ENCODE data around the gene CDH3. TPM values are rescaled to one million over a fixed set of nuclear protein-coding genes. Genes with fewer than 3 reads are reported as not detected.

Gene CDH3
- total and polyA plus RNA-seq, 10 of the 15 experiments (the other 5 are each of a cell fraction or from before 2014, with no cell fraction given), result 0.05 to 0.44 (median 0.12) TPM; not detected in 5

DNA sequence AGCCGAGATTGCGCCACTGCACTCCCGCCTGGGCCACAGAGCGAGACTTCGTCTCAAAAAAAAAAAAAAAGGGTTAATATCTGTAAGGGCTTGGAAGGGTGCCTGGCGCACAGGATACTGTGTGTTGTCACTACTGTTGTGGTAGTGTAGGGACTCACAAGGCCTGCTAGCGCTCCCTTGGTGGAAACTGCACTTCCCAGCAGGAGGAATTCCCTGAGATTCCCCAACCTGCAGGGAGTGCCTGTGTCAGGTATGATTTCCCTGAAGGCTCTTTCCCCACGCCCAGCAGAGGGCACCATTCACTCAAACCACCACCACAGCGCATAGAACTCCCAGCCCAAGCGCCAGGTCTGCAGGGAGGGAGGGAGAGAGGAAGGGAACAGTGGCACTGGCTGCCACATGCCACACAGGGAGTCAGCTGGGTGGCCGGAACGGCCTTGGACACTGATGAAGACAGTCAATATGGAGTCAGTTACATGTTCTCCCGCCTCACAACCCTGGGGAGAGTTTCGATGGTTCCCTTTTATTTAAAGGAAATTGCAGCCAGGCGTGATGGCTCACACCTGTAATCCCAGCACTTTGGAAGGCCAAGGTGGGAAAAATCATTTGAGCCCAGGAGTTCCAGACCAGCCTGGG, 59.2 kb downstream of the CDH3 start (continued):
- TF ChIP-seq, protein P1, sequence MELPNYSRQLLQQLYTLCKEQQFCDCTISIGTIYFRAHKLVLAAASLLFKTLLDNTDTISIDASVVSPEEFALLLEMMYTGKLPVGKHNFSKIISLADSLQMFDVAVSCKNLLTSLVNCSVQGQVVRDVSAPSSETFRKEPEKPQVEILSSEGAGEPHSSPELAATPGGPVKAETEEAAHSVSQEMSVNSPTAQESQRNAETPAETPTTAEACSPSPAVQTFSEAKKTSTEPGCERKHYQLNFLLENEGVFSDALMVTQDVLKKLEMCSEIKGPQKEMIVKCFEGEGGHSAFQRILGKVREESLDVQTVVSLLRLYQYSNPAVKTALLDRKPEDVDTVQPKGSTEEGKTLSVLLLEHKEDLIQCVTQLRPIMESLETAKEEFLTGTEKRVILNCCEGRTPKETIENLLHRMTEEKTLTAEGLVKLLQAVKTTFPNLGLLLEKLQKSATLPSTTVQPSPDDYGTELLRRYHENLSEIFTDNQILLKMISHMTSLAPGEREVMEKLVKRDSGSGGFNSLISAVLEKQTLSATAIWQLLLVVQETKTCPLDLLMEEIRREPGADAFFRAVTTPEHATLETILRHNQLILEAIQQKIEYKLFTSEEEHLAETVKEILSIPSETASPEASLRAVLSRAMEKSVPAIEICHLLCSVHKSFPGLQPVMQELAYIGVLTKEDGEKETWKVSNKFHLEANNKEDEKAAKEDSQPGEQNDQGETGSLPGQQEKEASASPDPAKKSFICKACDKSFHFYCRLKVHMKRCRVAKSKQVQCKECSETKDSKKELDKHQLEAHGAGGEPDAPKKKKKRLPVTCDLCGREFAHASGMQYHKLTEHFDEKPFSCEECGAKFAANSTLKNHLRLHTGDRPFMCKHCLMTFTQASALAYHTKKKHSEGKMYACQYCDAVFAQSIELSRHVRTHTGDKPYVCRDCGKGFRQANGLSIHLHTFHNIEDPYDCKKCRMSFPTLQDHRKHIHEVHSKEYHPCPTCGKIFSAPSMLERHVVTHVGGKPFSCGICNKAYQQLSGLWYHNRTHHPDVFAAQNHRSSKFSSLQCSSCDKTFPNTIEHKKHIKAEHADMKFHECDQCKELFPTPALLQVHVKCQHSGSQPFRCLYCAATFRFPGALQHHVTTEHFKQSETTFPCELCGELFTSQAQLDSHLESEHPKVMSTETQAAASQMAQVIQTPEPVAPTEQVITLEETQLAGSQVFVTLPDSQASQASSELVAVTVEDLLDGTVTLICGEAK (IDR thresholded peaks at IDR 0.05; ENCODE audit: borderline replicate concordance), result no peak
- TF ChIP-seq HDAC6 (IDR thresholded peaks at IDR 0.05; ENCODE audit: unreplicated experiment), result no peak
- TF ChIP-seq BCL11A (IDR thresholded peaks at IDR 0.05; ENCODE audit: low read depth, low read length), result no peak
- TF ChIP-seq TARDBP (IDR thresholded peaks at IDR 0.05; ENCODE audit: borderline replicate concordance), result no peak
- TF ChIP-seq TCF12 (IDR thresholded peaks at IDR 0.05; ENCODE audit: low read depth, low read length), result no peak
- no peak for TF ChIP-seq ZNF207 (IDR thresholded peaks at IDR 0.05; ENCODE audit: borderline replicate concordance)
- no peak for TF ChIP-seq CEBPB (IDR thresholded peaks at IDR 0.05; ENCODE audit: borderline replicate concordance in 1 of 2, low read depth in 2 of 2, low read length in 2 of 2)
- no peak for TF ChIP-seq NR2C2 (IDR thresholded peaks at IDR 0.05; ENCODE audit: borderline replicate concordance, control insufficient read depth, insufficient read length, low read depth)
- peak; percentile 82 for TF ChIP-seq EED (IDR thresholded peaks at IDR 0.05; ENCODE audit: low read depth)
- TF ChIP-seq IKZF2 (IDR thresholded peaks at IDR 0.05), result peak; percentile 71 to 74; a peak in 3 of 4 replicates
- 0 out of 2 replicates have a peak, but pooled peaks have one; percentile 42 for TF ChIP-seq NBN (IDR thresholded peaks at IDR 0.05)
- TF ChIP-seq, protein P2, sequence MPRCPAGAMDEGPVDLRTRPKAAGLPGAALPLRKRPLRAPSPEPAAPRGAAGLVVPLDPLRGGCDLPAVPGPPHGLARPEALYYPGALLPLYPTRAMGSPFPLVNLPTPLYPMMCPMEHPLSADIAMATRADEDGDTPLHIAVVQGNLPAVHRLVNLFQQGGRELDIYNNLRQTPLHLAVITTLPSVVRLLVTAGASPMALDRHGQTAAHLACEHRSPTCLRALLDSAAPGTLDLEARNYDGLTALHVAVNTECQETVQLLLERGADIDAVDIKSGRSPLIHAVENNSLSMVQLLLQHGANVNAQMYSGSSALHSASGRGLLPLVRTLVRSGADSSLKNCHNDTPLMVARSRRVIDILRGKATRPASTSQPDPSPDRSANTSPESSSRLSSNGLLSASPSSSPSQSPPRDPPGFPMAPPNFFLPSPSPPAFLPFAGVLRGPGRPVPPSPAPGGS (IDR thresholded peaks at IDR 0.05; ENCODE audit: borderline replicate concordance, insufficient read depth, low read depth, low read length, poor library complexity, severe bottlenecking), result no peak
- TF ChIP-seq SRF (IDR thresholded peaks at IDR 0.05; ENCODE audit: low read depth in 2 of 2, low read length in 2 of 2), result no peak
- TF ChIP-seq ETV6 (conservative IDR thresholded peaks at IDR 0.05 in 1 of 2, IDR thresholded peaks at IDR 0.05 in 1 of 2; ENCODE audit: borderline replicate concordance in 1 of 2, low read depth in 1 of 2), result 0 out of 4 replicates have a peak, but pooled peaks of 1 of the 2 experiments have one; percentile 7
- TF ChIP-seq, protein P3, sequence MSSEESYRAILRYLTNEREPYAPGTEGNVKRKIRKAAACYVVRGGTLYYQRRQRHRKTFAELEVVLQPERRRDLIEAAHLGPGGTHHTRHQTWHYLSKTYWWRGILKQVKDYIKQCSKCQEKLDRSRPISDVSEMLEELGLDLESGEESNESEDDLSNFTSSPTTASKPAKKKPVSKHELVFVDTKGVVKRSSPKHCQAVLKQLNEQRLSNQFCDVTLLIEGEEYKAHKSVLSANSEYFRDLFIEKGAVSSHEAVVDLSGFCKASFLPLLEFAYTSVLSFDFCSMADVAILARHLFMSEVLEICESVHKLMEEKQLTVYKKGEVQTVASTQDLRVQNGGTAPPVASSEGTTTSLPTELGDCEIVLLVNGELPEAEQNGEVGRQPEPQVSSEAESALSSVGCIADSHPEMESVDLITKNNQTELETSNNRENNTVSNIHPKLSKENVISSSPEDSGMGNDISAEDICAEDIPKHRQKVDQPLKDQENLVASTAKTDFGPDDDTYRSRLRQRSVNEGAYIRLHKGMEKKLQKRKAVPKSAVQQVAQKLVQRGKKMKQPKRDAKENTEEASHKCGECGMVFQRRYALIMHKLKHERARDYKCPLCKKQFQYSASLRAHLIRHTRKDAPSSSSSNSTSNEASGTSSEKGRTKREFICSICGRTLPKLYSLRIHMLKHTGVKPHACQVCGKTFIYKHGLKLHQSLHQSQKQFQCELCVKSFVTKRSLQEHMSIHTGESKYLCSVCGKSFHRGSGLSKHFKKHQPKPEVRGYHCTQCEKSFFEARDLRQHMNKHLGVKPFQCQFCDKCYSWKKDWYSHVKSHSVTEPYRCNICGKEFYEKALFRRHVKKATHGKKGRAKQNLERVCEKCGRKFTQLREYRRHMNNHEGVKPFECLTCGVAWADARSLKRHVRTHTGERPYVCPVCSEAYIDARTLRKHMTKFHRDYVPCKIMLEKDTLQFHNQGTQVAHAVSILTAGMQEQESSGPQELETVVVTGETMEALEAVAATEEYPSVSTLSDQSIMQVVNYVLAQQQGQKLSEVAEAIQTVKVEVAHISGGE (CRISPR knock-in tag; IDR thresholded peaks at IDR 0.05), result no peak
- no peak for TF ChIP-seq NFXL1 (IDR thresholded peaks at IDR 0.05; ENCODE audit: borderline replicate concordance)
- TF ChIP-seq DPF2 (IDR thresholded peaks at IDR 0.05), result 0 out of 2 replicates have a peak, but pooled peaks have one; percentile 16
- no peak for TF ChIP-seq FOXM1 (IDR thresholded peaks at IDR 0.05; ENCODE audit: low read depth, low read length)
- no peak for TF ChIP-seq JUNB (IDR thresholded peaks at IDR 0.05)
- TF ChIP-seq RUNX3 (IDR thresholded peaks at IDR 0.05; ENCODE audit: low read length), result peak; percentile 75
- TF ChIP-seq RAD21 (IDR thresholded peaks at IDR 0.05; ENCODE audit: insufficient read depth, low read depth, low read length), result peak; percentile 98
- no peak for TF ChIP-seq SUZ12 (IDR thresholded peaks at IDR 0.05; ENCODE audit: unreplicated experiment)
